HG03095 (cell line): ENCODE data around the gene TNFRSF14.

ENCODE experiments used
- ATAC-seq: cut with Tn5 transposase; IDR thresholded peaks from one replicate; pipeline ENCODE4 v1.9.1; 2021; ENCODE audit warnings: moderate library complexity; ENCODE audit not compliant: unreplicated experiment

TNFRSF14 gene

GRCh38 chr1:2523191-2523890, 32.8 kb upstream of the TNFRSF14 start:
- ATAC-seq, result no peak

- no peak for ATAC-seq
Measured at GRCh38 chr1:2523891-2524609, 32.1 kb upstream of the TNFRSF14 start.

- no peak for ATAC-seq
Measured at GRCh38 chr1:2525572-2525919, 30.6 kb upstream of the TNFRSF14 start.

GRCh38 chr1:2525920-2526823, 30.0 kb upstream of the TNFRSF14 start, which contains the start of gene PANK4:
Gene PANK4 (minus strand): TSS chr1:2526596. CDS start chr1:2526587, 9 bp downstream.
- peak; percentile 87 for ATAC-seq

GRCh38 chr1:2526824-2527555, 29.2 kb upstream of the TNFRSF14 start:
- peak; percentile 24 for ATAC-seq

- ATAC-seq, result no peak
Measured at GRCh38 chr1:2527556-2527860, 28.7 kb upstream of the TNFRSF14 start.

- no peak for ATAC-seq
Measured at GRCh38 chr1:2528016-2528415, 28.2 kb upstream of the TNFRSF14 start.

GRCh38 chr1:2528611-2528965, 27.6 kb upstream of the TNFRSF14 start:
- ATAC-seq, result no peak

GRCh38 chr1:2528966-2529783, 27.0 kb upstream of the TNFRSF14 start:
- ATAC-seq, result no peak

GRCh38 chr1:2529784-2530512, 26.2 kb upstream of the TNFRSF14 start, which contains the start of gene HES5:
Gene HES5 (minus strand): TSS chr1:2530263. CDS start chr1:2530164, 99 bp downstream.
- no peak for ATAC-seq

GRCh38 chr1:2530513-2531361, 25.4 kb upstream of the TNFRSF14 start:
- no peak for ATAC-seq

GRCh38 chr1:2532485-2533160, 23.5 kb upstream of the TNFRSF14 start:
- ATAC-seq, result no peak

- no peak for ATAC-seq
Measured at GRCh38 chr1:2533365-2533764, 22.8 kb upstream of the TNFRSF14 start.

GRCh38 chr1:2534315-2534686, 21.9 kb upstream of the TNFRSF14 start:
- no peak for ATAC-seq

GRCh38 chr1:2534687-2535441, 21.3 kb upstream of the TNFRSF14 start:
- no peak for ATAC-seq

GRCh38 chr1:2535455-2535854, 20.7 kb upstream of the TNFRSF14 start:
- ATAC-seq, result no peak

GRCh38 chr1:2535981-2536380, 20.2 kb upstream of the TNFRSF14 start:
- no peak for ATAC-seq
